Brain microvascular endothelial cell (primary cell): ENCODE results near the gene SNRNP200.
A peak's percentile ranks its signal among the peaks of the same experiment; 100 is the strongest.
"Not testable (repeated sequence)": the region's sequence is repeated elsewhere in the genome, so short reads cannot be mapped to it uniquely, and the experiment has no call there.

Source experiments
- DNase-seq: peaks from one replicate; pipeline ENCODE4 v3.0.0-alpha.2; 2020
- H3K27ac ChIP-seq: fragments of 250-450 bp; sonication (Bioruptor Pico); 2 replicates; pipeline ENCODE4 v1.5.1; 2020; ENCODE audit warnings: mild to moderate bottlenecking, moderate library complexity
- H3K27me3 ChIP-seq: fragments of 250-450 bp; sonication (Bioruptor Pico); replicated peaks from 2 replicates; pipeline ENCODE4 v1.5.1; 2020; ENCODE audit warnings: mild to moderate bottlenecking
- H3K36me3 ChIP-seq: fragments of 250-450 bp; sonication (Bioruptor Pico); replicated peaks from 2 replicates; pipeline ENCODE4 v1.5.1; 2020; ENCODE audit warnings: mild to moderate bottlenecking
- H3K4me3 ChIP-seq: 2 replicates; pipeline ENCODE4 v1.5.1; 2011; ENCODE audit warnings: low read depth, mild to moderate bottlenecking, control low read depth, low read length, moderate library complexity
- in situ Hi-C: cut with HindIII; loops from 2 replicates; pipeline ENCODE4 v1.10.0; 2017; ENCODE audit warnings: low sequenced_read_pairs, low pct_ligation_motif_present
- TF ChIP-seq, protein P1 (sequence below): IDR thresholded peaks from 2 replicates; pipeline ENCODE4 v1.5.1; 2011; ENCODE audit warnings: low read depth, mild to moderate bottlenecking, moderate library complexity, low read length, control low read depth, inconsistent platforms; ENCODE audit errors: missing control alignments

Gene SNRNP200

DNA sequence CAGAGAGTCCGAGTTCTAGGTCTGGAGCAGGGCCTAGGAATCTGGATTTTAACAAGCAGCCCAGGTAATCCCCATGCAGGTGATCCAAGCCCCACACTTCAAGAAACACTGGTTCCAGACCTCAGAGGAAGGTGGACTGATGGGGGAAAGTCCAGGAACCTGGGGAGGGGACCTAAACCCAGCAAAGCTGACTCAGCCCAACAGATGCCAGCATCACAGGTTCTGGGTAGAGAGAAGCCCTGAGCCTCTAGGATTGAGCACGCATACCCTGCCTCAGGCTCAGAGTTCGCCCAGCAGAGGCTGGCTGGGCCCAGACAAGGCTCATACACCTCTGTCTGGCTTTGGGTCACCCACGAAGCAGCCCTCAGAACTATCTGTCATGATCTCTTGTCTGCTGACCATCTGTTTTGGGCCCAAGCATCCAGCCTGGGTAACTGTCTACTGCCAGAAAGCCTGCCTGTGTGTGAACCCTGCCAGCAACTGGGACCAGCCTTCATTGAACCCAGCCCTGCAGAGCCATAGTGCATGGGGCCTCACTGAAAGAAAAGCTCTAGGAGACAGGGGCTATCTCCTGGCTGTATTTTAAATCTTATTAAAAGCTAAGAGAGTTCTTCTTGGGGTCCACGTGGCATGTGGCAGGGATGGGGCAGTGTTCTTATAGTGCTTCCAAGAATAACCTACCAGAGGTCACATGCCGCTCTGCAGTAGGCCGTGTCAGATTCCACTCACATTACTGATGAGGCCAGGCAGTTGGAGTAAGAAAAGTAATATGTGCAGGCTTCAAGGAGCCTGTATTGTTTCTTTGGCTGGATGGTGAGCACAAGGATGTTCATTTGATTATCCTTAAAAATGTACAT lies 47.0 kb downstream of the SNRNP200 start:
- peak overlapping the region; percentile 11 for H3K27ac ChIP-seq
- H3K36me3 ChIP-seq = peaks cover 19% of the 10 kb centered on the region
- in situ Hi-C loops = no loop called here
- no peak overlapping the region for H3K4me3 ChIP-seq
- no peaks in the 10 kb centered on the region for H3K27me3 ChIP-seq
- TF ChIP-seq, protein P1, sequence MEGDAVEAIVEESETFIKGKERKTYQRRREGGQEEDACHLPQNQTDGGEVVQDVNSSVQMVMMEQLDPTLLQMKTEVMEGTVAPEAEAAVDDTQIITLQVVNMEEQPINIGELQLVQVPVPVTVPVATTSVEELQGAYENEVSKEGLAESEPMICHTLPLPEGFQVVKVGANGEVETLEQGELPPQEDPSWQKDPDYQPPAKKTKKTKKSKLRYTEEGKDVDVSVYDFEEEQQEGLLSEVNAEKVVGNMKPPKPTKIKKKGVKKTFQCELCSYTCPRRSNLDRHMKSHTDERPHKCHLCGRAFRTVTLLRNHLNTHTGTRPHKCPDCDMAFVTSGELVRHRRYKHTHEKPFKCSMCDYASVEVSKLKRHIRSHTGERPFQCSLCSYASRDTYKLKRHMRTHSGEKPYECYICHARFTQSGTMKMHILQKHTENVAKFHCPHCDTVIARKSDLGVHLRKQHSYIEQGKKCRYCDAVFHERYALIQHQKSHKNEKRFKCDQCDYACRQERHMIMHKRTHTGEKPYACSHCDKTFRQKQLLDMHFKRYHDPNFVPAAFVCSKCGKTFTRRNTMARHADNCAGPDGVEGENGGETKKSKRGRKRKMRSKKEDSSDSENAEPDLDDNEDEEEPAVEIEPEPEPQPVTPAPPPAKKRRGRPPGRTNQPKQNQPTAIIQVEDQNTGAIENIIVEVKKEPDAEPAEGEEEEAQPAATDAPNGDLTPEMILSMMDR = no peak
- DNase-seq = peak; percentile 48

DNA sequence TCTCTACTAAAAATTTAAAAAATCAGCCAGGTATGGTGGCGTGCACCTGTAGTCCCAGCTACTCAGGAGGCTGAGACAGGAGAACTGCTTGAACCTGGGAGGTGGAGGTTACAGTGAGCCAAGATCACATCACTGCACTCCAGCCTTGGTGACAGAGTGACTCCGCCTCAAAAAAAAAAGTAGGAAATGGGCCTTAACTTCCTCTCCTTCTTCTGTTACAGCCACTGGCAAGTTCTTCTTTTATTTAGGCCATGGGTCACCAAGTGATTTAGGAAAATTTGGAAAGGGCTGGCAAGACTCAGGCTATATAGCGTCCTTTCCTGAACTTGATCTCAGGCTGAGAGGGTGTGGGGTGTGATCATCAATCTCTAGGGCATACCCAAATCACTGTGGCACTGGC lies 47.6 kb downstream of the SNRNP200 start:
- DNase-seq, H3K27me3 ChIP-seq, in situ Hi-C loops, H3K27ac ChIP-seq, H3K4me3 ChIP-seq: not testable (repeated sequence)
- H3K36me3 ChIP-seq = peaks cover 24% of the 10 kb centered on the region

DNA sequence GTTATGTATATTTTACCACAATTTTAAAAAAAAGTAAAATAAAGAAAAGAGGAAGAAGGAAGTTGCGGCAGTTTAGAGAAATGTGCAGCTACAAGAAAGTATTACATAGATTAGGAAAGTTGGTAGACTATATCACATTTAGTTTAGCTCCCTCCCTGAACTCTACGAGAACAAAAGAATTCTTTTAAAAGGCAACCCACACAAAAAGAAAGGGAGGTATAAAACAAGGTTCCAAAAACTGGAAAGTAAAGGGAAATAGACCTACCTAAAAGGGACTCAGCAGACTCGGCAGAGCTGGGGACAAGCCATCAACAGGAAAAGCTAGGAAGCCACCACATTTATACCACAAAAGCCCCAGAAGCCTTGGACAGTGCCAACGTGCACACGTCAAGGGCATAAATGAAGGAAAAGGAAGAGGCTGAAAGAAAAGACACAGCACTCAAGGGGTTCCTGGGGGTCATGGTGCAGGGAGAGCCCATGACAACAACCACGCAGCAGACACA lies 48.7 kb downstream of the SNRNP200 start:
- Histone ChIP-seq H3K27ac (no peak overlapping the region), H3K27me3 (no peaks in the 10 kb centered on the region), H3K4me3 (no peak overlapping the region), H3K36me3 (peaks cover 22% of the 10 kb centered on the region)
- in situ Hi-C loops = no loop called here
- TF ChIP-seq, protein P1 = no peak
- DNase-seq = no peak

DNA sequence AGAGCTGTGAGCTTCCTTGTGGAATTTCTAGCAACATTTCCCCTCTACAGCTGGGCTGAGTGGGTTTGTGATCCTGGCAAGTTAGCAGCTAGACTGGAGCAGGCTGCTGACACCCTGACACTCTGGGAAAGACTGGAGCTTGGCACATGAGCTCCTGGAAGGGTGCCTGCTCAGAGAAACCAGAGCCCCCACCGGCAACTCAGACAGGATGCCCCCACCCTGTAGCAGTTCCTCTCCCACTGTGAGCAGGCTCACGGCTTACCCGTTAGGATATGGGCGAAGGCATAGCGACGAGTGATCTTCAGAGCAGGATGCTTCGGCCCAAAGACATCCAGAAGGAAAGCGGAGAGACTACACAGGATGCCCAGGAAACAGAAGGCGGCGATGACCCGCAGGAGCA lies 50.8 kb downstream of the SNRNP200 start:
- TF ChIP-seq, protein P1 = no peak
- H3K4me3 ChIP-seq = no peak overlapping the region
- in situ Hi-C loops = no loop called here
- no peak for DNase-seq
- peaks cover 19% of the 10 kb centered on the region for H3K36me3 ChIP-seq
- H3K27ac ChIP-seq = no peak overlapping the region
- H3K27me3 ChIP-seq = no peaks in the 10 kb centered on the region

DNA sequence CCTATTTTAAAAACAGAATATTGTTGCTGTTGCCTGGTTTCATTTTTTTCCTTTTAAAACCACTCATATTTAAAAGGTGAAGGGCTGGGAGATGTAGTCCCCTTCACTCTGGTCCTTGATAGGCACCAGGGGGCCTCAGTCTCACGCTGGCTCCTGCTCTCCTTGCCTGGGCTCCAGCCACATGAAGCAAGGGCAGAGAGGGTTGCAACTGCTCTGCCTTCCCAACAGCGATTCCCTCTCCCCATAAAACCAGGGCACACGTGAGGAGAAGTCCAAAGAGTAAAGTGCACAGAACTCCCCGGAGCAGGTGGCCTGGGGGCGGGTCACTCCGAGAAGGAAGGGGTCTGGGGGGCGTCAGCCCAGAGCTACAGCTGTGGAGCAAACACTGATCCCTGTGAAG lies 52.3 kb downstream of the SNRNP200 start:
- H3K27ac ChIP-seq = no peak overlapping the region
- in situ Hi-C loops = no loop called here
- no peak overlapping the region for H3K4me3 ChIP-seq
- DNase-seq = no peak
- H3K27me3 ChIP-seq = no peaks in the 10 kb centered on the region
- TF ChIP-seq, protein P1 = no peak
- H3K36me3 ChIP-seq = peaks cover 19% of the 10 kb centered on the region

DNA sequence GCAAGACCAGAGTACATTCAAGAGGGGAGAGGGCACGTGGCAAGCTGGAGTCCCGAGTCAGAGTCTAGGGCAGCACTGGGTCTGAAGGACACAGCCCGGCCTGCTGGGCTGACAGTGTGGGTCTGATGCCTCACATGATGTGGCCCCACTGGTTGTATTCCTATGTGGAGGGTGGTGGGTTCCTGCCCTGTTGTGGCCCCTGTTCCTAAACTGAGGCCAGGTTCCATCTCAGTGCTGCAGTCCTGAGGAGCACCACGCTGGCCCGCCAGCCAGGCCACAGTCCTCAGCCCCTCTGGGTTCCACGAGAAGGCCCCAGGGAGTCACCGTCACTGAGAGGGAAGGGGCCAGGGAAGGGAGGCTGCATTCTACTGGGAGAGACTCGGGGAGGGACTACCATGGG lies 52.8 kb downstream of the SNRNP200 start:
- H3K27ac ChIP-seq = no peak overlapping the region
- no peak for DNase-seq
- no peak overlapping the region for H3K4me3 ChIP-seq
- H3K36me3 ChIP-seq = peaks cover 19% of the 10 kb centered on the region
- in situ Hi-C loops = no loop called here
- no peaks in the 10 kb centered on the region for H3K27me3 ChIP-seq
- TF ChIP-seq, protein P1 = no peak
